SK-N-SH (cell line): ENCODE results near the gene COX4I2. TPM values are rescaled to one million over a fixed set of nuclear protein-coding genes. Genes with fewer than 3 reads are reported as not detected.
"Not testable (repeated sequence)": the region's sequence is repeated elsewhere in the genome, so short reads cannot be mapped to it uniquely, and the experiment has no call there.

Experiments used
- CTCF ChIA-PET: fragments of 300-600, 350-600 bp; formaldehyde crosslinking; extraction: SDS; loops from one replicate; lab custom pipeline; 2021; lab: Yijun Ruan, JAX
- POLR2A ChIA-PET: fragments of 350-600 bp; sonication (Branson Sonifier 250); formaldehyde crosslinking; extraction: SDS; loops from one replicate; lab custom pipeline; 2020; ENCODE audit warnings: antibody characterized with exemption, inconsistent platforms; lab: Yijun Ruan, JAX
- DNase-seq: peaks from one replicate; pipeline ENCODE4 v3.0.0; 2012
- H2AFZ ChIP-seq: fragments of 200-600 bp; sonication (generic); 2 replicates; pipeline ENCODE4 v1.8.1; 2016; ENCODE audit warnings: antibody characterized with exemption, mild to moderate bottlenecking, low read depth
- H3F3A ChIP-seq: fragments of 200-600 bp; sonication (generic); replicated peaks from 2 replicates; pipeline ENCODE3; 2016; ENCODE audit warnings: antibody characterized with exemption, mild to moderate bottlenecking; ENCODE audit not compliant: insufficient read depth
- H3K27ac ChIP-seq, 2 experiments: fragments of 200-500 bp in 1 of 2; fragments of 200-600 bp in 1 of 2; sonication (Bioruptor generic) in 1 of 2; sonication (generic), shearing (Covaris generic) in 1 of 2; 2 replicates each; pipeline versions ENCODE4 v1.5.1 to v1.6.1; 2014 to 2016; ENCODE audit warnings: low read depth in 2 of 2, inconsistent platforms in 1 of 2, low read length in 1 of 2, mild to moderate bottlenecking in 1 of 2, mixed read lengths in 1 of 2
- H3K27me3 ChIP-seq: fragments of 200-600 bp; sonication (generic), shearing (Covaris generic); 2 replicates; pipeline ENCODE4 v1.6.1; 2016; ENCODE audit warnings: mixed run types; ENCODE audit not compliant: insufficient read depth
- H3K36me3 ChIP-seq, 2 experiments: fragments of 200-500 bp in 1 of 2; fragments of 200-600 bp in 1 of 2; sonication (Bioruptor generic) in 1 of 2; sonication (generic) in 1 of 2; replicated peaks in 1 of 2; 2 replicates each; pipeline versions ENCODE3 to v1.5.1; 2014 to 2016; ENCODE audit warnings: low read length in 1 of 2, mild to moderate bottlenecking in 1 of 2; ENCODE audit not compliant: insufficient read depth in 2 of 2, control insufficient read depth in 1 of 2
- H3K4me1 ChIP-seq, 2 experiments: fragments of 200-500 bp in 1 of 2; fragments of 200-600 bp in 1 of 2; sonication (Bioruptor generic) in 1 of 2; sonication (generic), shearing (Covaris generic) in 1 of 2; 2 replicates each; pipeline versions ENCODE4 v1.5.1 to v1.6.1; 2014 to 2016; ENCODE audit warnings: low read depth in 1 of 2, low read length in 1 of 2, mixed run types in 1 of 2; ENCODE audit not compliant: insufficient read depth in 2 of 2, control insufficient read depth in 1 of 2
- H3K4me2 ChIP-seq: fragments of 200-600 bp; sonication (generic), shearing (Covaris generic); 2 replicates; pipeline ENCODE4 v1.6.1; 2017; ENCODE audit warnings: mixed run types
- H3K4me3 ChIP-seq, 2 experiments: fragments of 200-500 bp in 1 of 2; fragments of 200-600 bp in 1 of 2; sonication (Bioruptor generic) in 1 of 2; sonication (generic), shearing (Covaris generic) in 1 of 2; 2 replicates each; pipeline versions ENCODE4 v1.5.1 to v1.8.1; 2014 to 2016; ENCODE audit warnings: low read depth in 2 of 2, inconsistent platforms in 1 of 2, low read length in 1 of 2, mild to moderate bottlenecking in 1 of 2, mixed read lengths in 1 of 2, moderate library complexity in 1 of 2
- H3K79me2 ChIP-seq: fragments of 200-600 bp; sonication (generic); 2 replicates; pipeline ENCODE4 v1.8.1; 2017; ENCODE audit warnings: mild to moderate bottlenecking; ENCODE audit not compliant: insufficient read depth
- H3K9ac ChIP-seq: fragments of 200-600 bp; sonication (generic); 2 replicates; pipeline ENCODE4 v1.6.1; 2017; ENCODE audit warnings: mixed run types
- H3K9me2 ChIP-seq: fragments of 200-600 bp; sonication (generic); 2 replicates; pipeline ENCODE4 v1.6.1; 2017; ENCODE audit warnings: mixed run types
- H3K9me3 ChIP-seq: fragments of 200-600 bp; sonication (generic); 2 replicates; pipeline ENCODE4 v1.6.1; 2017; ENCODE audit warnings: mixed run types, mild to moderate bottlenecking, moderate library complexity
- H4K20me1 ChIP-seq: fragments of 200-600 bp; sonication (generic); 2 replicates; pipeline ENCODE4 v1.6.1; 2017; ENCODE audit warnings: mild to moderate bottlenecking, mixed run types; ENCODE audit not compliant: insufficient read depth
- CHD2 ChIP-seq: fragments of 150-350 bp; IDR thresholded peaks from 2 replicates; pipeline ENCODE4 v1.6.1; 2018; ENCODE audit warnings: low read length; ENCODE audit not compliant: partially characterized antibody
- CTCF ChIP-seq: fragments of 200-600 bp; sonication (generic); IDR thresholded peaks from 2 replicates; pipeline ENCODE4 v1.6.1; 2017; ENCODE audit warnings: antibody characterized with exemption, mild to moderate bottlenecking, moderate library complexity
- EZH2phosphoT487 ChIP-seq: fragments of 200-600 bp; sonication (generic); IDR thresholded peaks from 2 replicates; pipeline ENCODE4 v1.6.1; 2017; ENCODE audit warnings: low read depth, mixed run types, mild to moderate bottlenecking, antibody characterized with exemption, moderate library complexity, borderline replicate concordance
- FOSL2 ChIP-seq: IDR thresholded peaks from 2 replicates; pipeline ENCODE4 v1.4.0; 2012; ENCODE audit warnings: low read depth, mild to moderate bottlenecking, moderate library complexity, borderline replicate concordance
- FOXJ3 ChIP-seq: sonication (generic); formaldehyde crosslinking; IDR thresholded peaks from 2 replicates; pipeline ENCODE4 v1.5.1; 2020; ENCODE audit warnings: mild to moderate bottlenecking, missing genetic modification reagents
- GATA2 ChIP-seq: sonication (generic); formaldehyde crosslinking; IDR thresholded peaks from 2 replicates; pipeline ENCODE4 v1.5.0; 2020; ENCODE audit warnings: mild to moderate bottlenecking, missing genetic modification reagents
- IRF3 ChIP-seq: fragments of 150-350 bp; IDR thresholded peaks from 2 replicates; pipeline ENCODE4 v1.6.1; 2016; ENCODE audit warnings: mild to moderate bottlenecking, low read depth, low read length
- NFIC ChIP-seq: IDR thresholded peaks from 2 replicates; pipeline ENCODE4 v1.4.0; 2012; ENCODE audit warnings: borderline replicate concordance
- NRF1 ChIP-seq: IDR thresholded peaks from 2 replicates; pipeline ENCODE4 v1.6.1; 2012; ENCODE audit warnings: low read depth, mild to moderate bottlenecking, low read length
- RFX5 ChIP-seq: IDR thresholded peaks from 2 replicates; pipeline ENCODE4 v1.6.1; 2012; ENCODE audit warnings: mild to moderate bottlenecking, improper control_type of control experiment, low read length
- RXRA ChIP-seq: IDR thresholded peaks from 2 replicates; pipeline ENCODE4 v1.4.0; 2012; ENCODE audit warnings: low read depth, mild to moderate bottlenecking, borderline replicate concordance
- TAF1 ChIP-seq: IDR thresholded peaks from 2 replicates; pipeline ENCODE4 v1.6.1; 2012; ENCODE audit warnings: low read depth, mild to moderate bottlenecking, low read length, moderate library complexity, borderline replicate concordance
- TCF12 ChIP-seq: IDR thresholded peaks from 2 replicates; pipeline ENCODE4 v1.4.0; 2012
- YY1 ChIP-seq: IDR thresholded peaks from 2 replicates; pipeline ENCODE4 v1.4.0; 2012; ENCODE audit warnings: low read depth, mild to moderate bottlenecking
- ZBTB33 ChIP-seq: IDR thresholded peaks from 2 replicates; pipeline ENCODE4 v1.4.0; 2012; ENCODE audit warnings: low read depth, borderline replicate concordance
- WGBS: methylation state at CpG from one replicate; pipeline ENCODE4 v1.1.6; 2017; ENCODE audit warnings: low lambda C conversion rate; 5-methylcytosine and 5-hydroxymethylcytosine counted together
- polyA plus RNA-seq, 3 experiments: library from polyadenylated mRNA; depleted of rRNA; stranded (reverse); fragments of >200 nt; gene quantifications; 2 replicates each; pipeline ENCODE4 v1.2.3, GENCODE V29; 2012

Gene COX4I2
- polyA plus RNA-seq, 1 of the 3 experiments (the other 2 are of a cell fraction): 0.21 TPM

GRCh38 chr20:31620246-31620645 lies 17.5 kb upstream of the COX4I2 start:
- H3K27ac ChIP-seq: no peak overlapping the region
- no peaks in the 10 kb centered on the region for H3K27me3 ChIP-seq
- no peaks in the 10 kb centered on the region for H3K36me3 ChIP-seq
- no peaks in the 10 kb centered on the region for H4K20me1 ChIP-seq
- CTCF ChIA-PET: interaction anchor here (1.7 to 33.9 kb wide), 3 partner anchors 8 to 103 kb away, joined by 5 to 1802 read pairs (median 24); no protein-coding TSS in a partner anchor
- no peak overlapping the region for H3K4me2 ChIP-seq
- no peak for TF ChIP-seq YY1
- TF ChIP-seq RFX5: no peak
- TF ChIP-seq FOSL2: no peak
- no peak for TF ChIP-seq CHD2
- no peak for TF ChIP-seq NFIC
- TF ChIP-seq EZH2phosphoT487: no peak
- no peak for TF ChIP-seq IRF3
- TF ChIP-seq GATA2 (CRISPR knock-in tag): no peak
- no peak for TF ChIP-seq RXRA
- no peak for TF ChIP-seq TAF1
- TF ChIP-seq NRF1: no peak
- no peak for TF ChIP-seq FOXJ3 (CRISPR knock-in tag)
- no peak for TF ChIP-seq CTCF
- no peak for TF ChIP-seq ZBTB33
- TF ChIP-seq TCF12: no peak
- TF ChIP-seq, all 33 proteins: peak for 0
- Histone ChIP-seq H3K9ac (no peak overlapping the region), H3K4me1 (no peaks in the 10 kb centered on the region), H3F3A (no peaks in the 10 kb centered on the region), H3K79me2 (no peaks in the 10 kb centered on the region), H3K4me3 (no peak overlapping the region), H3K9me3 (no peaks in the 10 kb centered on the region), H2AFZ (no peak overlapping the region), H3K9me2 (no peaks in the 10 kb centered on the region)
- DNase-seq: no peak
- POLR2A ChIA-PET: no interaction called here
- WGBS: 86% methylated on average over 3 of the region's 3 CpGs

- H3K4me3 ChIP-seq, H4K20me1 ChIP-seq, DNase-seq, H3K36me3 ChIP-seq, H3K9ac ChIP-seq, H3K27ac ChIP-seq, POLR2A ChIA-PET, H2AFZ ChIP-seq, H3K9me2 ChIP-seq, H3K27me3 ChIP-seq, H3K4me2 ChIP-seq, H3K9me3 ChIP-seq, H3F3A ChIP-seq, H3K4me1 ChIP-seq, H3K79me2 ChIP-seq: not testable (repeated sequence)
- 92% methylated on average over 6 of the region's 6 CpGs for WGBS
- CTCF ChIA-PET: interaction anchor here (1.7 to 33.9 kb wide), 3 partner anchors 11 to 58 kb away, joined by 7 to 1802 read pairs (median 24); no protein-coding TSS in a partner anchor
Observed at GRCh38 chr20:31623123-31623505, 14.6 kb upstream of the COX4I2 start.

- POLR2A ChIA-PET, H3K9me2 ChIP-seq, H3F3A ChIP-seq, H3K27ac ChIP-seq, H2AFZ ChIP-seq, H3K4me1 ChIP-seq, H3K9ac ChIP-seq, H3K27me3 ChIP-seq, DNase-seq, H4K20me1 ChIP-seq, H3K9me3 ChIP-seq, H3K79me2 ChIP-seq, H3K4me3 ChIP-seq, H3K36me3 ChIP-seq, H3K4me2 ChIP-seq: not testable (repeated sequence)
- CTCF ChIA-PET: interaction anchor here (0.8 to 33.9 kb wide), 4 partner anchors 14 to 97 kb away, joined by 4 to 1802 read pairs (median 7); no protein-coding TSS in a partner anchor
- 87% methylated on average over 8 of the region's 8 CpGs for WGBS
Observed at GRCh38 chr20:31626534-31626933, 11.2 kb upstream of the COX4I2 start.

- H3K9ac ChIP-seq, DNase-seq, H3K4me2 ChIP-seq, H4K20me1 ChIP-seq, H3K9me3 ChIP-seq, H3K27me3 ChIP-seq, H3F3A ChIP-seq, H3K9me2 ChIP-seq, POLR2A ChIA-PET, H3K4me1 ChIP-seq, H3K4me3 ChIP-seq, H3K27ac ChIP-seq, H3K79me2 ChIP-seq, H3K36me3 ChIP-seq, H2AFZ ChIP-seq: not testable (repeated sequence)
- CTCF ChIA-PET: interaction anchor here (2.2 to 33.9 kb wide), 2 partner anchors 15 to 62 kb away, joined by 9 to 1802 read pairs; no protein-coding TSS in a partner anchor
- WGBS: 59% methylated on average over 2 of the region's 2 CpGs
Observed at GRCh38 chr20:31628057-31628456, 9.7 kb upstream of the COX4I2 start.
